Erythroblast (primary cell): Measurements from ENCODE around the gene TPRN.

ENCODE experiments used
- DNase-seq, 2 experiments: peaks; one replicate each; lab custom pipeline; 2025; lab: John Stamatoyannopoulos, UW
- GATA1 ChIP-seq: IDR thresholded peaks from 2 replicates; pipeline ENCODE4 v1.6.1; 2011; ENCODE audit warnings: low read depth, mild to moderate bottlenecking, control low read depth, low read length, moderate library complexity
- POLR2A ChIP-seq: IDR thresholded peaks from 2 replicates; pipeline ENCODE4 v1.6.1; 2011; ENCODE audit warnings: mild to moderate bottlenecking, low read length

TPRN gene

DNA sequence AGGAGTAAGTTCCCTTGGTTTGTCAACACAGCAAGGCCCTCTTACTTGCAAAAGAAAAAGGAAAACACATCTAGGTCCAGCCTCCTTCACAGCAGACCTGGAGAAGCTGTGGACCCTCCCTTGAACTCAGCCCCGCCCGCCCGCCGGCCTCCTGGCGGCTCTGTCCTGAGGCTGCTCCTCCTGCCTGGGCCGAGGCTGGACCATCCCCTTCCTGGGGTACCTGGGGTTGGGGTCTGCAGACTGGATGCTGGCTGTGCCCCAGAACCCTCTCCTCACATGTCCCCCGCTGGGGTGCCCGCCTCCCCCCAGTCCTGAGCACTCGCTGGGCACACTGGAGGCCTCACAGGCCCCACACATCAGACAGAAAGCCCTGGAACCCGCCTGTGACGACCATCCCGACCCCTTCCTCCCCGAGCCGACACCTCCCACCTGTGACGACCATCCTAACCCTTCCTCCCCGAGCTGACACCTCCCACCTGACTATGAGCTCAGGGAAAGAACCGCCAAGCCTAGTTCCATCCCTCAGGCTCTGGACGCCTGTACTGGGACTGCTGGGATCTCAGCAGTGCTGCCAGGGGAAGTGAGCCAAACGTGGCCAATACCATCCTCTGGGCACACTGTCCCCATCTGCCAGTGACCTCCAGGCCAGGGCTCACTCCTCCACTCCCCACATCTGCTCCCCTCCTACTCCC, 21.5 kb downstream of the TPRN start:
- no peak for TF ChIP-seq POLR2A
- TF ChIP-seq GATA1: no peak
- DNase-seq: no peak

DNA sequence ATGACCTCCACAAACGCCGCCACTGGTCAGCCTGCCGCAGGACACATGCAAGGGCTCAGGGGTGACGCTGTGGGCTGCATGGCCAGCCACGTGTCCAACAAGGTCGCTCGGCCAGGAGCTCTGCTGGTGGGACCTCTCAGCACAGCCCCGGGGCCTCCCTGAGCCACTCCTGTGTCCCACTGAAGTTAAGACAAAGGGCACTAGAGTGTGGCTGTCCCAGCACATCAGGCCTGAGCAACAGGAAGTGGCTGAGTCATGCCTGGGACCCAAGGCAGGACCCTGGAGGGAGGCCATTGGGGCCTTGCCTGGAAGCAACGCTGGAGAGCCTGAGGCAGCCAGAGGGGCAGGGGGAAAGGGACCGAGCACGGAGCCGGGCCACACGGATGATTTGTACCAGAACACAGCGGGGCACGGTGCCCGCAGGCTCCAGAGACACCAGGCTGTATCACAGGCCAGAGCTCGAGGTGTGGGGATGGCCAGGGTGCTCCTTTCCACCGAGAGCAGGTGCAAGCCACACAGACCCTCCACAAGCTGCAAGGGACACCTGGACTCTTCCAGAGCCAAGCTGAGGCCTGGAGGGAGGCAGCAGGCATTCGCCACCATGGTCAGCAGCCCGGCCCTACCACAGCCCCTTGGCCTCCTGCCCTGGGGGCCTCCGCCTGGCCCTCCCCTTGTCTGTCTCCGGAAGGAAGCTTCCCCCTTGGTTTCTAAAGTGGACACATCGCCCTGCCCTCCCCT, 22.2 kb downstream of the TPRN start:
- DNase-seq: no peak
- TF ChIP-seq POLR2A: no peak

DNA sequence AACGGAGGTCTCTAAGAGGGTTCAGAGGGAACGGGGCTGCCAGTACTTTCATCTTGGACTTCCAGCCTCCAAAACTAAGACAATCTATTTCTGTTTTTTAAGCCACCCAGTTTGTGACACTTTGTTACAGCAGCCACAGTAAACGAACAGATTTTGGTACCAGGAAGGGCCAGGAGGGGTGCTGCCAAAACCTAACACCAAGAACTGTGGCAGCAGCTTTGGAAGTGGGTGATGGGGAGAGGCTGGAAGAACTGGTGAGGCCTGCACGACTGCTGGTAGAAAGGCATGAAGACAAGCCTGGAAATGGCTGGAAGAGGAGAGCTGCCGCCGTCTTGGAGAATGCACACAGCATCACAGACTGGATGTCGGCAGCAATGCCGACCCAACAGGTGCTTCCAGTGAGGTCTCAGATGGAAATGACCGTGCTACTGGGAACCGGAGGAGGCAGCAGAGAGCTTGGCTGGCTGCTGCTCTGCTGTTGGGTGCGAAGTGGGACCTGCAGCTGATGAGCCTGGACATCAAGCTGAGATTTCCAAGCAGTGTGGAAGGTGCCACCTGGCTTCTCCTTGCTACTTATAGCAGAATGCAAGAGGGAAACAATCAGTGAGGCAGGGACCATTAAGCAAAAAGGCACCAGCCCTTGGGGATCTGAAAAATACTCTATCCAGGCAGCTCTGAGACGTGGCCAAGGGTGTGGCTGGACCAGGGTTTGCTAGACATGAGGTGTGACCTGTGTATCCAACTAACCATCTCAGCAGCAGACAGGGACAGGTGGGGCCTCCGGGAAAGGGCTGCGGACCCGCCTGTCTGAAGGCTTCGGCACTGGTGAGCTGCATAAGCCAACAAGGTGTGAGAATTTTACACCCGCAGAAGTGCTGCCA, 24.0 kb downstream of the TPRN start:
- DNase-seq: peak; percentile 50 to 59
- TF ChIP-seq GATA1 (no peak), POLR2A (peak; percentile 30)

DNA sequence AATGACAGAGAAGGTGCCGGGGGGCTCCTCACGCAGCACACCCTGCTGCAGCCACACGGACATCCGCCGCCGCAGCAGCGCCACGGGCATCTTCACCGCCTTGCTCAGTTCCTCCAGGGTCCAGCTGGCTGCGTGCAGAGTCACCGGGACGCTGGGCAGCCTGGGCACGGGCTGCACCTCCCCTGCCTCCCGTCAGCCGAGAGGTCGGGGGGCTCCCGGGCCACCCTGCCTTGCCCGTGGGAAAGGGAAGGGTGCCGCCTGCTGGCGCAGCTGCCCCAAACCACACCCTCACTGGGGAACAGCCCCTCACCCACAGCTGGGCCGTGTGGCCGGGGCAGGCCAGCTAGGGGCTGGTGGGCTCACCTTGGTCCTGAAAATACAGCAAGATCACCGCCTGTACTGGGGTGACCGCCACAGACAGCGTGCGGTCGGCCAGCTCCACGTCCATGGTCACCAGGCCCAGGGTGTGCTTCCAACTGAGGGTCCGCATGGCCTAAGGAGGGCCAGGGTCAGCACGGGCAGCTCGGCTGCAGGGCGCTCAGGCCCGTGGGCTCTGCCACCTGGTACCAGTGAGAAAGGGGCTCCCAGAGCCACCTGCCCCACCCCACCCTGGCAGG, 25.1 kb downstream of the TPRN start:
- no peak for TF ChIP-seq GATA1
- TF ChIP-seq POLR2A: no peak

DNA sequence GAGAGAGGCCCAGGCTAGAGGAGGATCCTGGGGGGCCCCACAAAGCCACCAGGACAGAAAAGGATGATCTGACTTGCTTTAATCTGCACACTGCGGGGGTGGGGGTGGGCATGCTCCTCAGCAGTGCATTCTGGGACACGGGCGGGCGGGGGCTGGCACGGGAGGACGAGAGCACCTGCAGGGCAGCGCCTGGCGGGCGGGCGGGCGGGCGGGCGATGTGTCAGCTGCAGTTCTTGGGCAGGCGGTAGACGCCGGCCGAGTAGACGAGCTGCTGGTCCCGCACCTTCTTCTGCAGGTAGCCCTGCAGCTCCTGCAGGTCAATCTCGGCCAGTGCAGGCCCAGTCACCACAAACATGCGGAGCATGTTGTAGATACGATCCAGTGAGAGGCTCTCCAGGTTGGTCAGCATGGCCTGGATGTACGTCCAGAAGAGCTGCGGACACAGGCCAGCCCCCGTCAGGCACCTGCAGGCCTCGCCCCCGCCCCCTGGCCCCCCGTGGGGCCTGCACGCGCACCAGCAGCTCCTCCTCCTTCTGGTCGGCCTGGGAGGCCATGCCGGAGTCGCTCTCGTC, 25.7 kb downstream of the TPRN start:
- DNase-seq: no peak
- TF ChIP-seq GATA1 (no peak), POLR2A (no peak)

More for the DNA sequence above, 25.1 kb downstream of the TPRN start:
- DNase-seq: no peak

DNA sequence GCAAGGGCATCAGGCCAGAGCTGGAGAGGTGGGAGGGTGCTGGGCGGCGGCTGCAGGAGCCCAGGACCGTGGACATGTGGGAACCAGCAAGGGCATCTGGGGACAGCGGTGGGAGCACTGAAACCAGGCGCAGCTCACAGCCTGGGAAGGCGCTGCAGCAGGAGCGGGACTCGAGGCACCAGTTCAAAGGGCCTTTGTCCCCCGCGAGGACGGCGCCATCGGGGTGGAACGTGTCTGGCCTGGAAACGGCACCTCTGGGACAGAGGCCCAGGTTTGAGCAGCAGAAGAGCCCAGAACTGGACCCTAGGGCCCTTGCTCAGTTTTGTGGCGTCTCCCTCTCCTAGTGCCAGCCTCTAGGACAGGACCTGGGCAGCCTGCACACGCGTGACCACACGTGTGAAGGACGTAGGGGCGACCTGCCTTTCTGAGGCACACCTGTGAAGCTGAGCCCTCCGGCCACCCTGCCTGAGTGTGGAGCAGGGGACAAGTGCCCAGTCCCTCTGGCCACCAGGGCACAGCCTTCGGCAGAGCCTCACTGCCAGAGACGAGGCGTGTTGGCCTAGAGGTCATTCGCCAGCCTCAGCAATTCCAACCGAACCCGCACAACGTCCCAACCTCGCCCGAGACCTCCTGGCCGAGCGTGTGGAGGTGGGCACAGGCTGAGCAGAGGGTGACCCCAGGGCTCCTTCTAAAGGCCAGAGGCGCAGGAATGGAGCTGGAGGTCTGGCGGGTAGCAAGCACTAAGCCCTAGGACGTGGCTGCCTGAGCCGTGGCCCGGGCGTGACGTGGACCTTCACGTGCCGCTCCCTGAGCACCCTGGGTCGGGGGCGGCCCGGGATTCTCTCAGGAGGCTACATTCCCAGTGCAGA, 26.5 kb downstream of the TPRN start:
- TF ChIP-seq POLR2A (no peak), GATA1 (no peak)
- DNase-seq: no peak

DNA sequence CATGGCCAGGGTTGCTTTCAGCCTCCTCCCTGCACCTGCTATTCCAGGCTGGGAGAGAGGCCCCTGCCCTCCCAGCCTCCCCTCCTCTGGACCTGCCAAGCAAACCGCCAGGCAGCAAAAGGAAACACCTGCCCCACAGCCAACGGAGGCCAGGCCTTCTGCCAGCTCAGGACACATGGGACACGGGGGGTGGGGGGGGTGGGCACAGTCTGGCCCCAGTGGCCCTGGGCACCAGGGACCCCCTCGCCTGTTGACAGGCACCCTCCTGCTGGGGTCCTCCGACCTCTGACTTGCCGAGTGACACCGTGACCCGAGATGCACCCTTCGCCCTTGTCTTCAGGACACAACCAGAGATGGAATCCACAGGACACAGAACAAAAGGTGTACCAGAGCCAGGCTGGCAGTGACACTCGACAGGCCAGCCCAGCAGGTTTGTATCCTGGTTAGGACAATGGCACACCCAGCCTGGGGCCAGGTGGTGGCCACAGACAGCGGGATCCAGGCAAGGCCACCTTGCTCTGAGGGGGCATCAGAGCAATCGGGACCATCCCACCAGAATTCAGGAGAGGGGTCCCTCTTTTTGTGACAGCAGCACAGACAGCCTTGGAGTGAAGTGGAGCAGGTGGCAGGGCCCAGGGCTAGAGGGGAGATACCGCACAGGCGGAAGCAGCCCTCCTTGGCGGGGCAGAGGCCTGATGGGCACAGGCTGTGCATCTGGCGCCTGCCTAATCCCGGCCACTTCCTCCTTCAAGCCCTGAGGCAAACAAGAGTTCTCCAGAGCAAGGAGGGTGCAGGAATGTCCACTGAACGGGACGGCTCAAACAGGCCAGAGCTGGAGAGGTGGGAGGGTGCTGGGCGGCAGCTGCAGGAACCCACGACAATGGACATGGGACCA, 27.4 kb downstream of the TPRN start:
- no peak for TF ChIP-seq POLR2A
- TF ChIP-seq GATA1: no peak
- no peak for DNase-seq

DNA sequence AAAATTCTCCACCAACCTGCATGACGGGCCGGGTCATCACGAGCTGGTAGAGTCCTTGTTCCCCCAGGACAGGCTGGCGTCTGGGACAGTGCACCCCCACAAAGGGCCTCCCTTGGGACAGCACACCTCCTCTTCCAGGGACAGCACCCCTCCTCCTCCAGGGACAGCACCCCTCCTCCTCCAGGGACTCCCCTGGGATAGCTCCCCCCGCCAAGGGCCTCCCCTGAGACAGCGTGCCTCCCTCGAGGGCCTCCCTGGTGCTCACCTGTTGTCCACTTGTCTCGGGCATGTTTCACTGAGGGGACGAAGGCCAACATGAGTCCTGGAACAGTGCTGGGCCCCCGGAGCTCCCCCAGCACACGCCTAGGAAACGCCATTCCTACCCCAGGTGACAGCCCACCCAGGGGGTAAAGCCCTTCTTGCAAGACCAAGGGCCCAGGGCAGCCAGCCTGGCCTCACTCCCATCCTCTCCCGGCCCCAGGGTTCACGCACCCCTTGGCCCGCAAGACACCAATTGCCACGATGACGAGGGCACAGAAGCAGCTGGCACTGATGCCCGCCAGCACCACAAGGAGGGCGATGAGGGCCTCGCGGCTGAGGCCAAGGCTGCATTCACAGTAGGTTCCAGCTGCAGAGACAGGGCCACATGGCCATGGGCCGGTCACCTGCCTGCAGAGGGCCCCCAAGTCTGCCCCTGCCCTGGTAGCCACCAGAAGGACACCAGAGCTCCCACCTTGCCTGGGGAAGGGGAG, 29.2 kb downstream of the TPRN start:
- no peak for TF ChIP-seq POLR2A
- no peak for TF ChIP-seq GATA1
- no peak for DNase-seq

DNA sequence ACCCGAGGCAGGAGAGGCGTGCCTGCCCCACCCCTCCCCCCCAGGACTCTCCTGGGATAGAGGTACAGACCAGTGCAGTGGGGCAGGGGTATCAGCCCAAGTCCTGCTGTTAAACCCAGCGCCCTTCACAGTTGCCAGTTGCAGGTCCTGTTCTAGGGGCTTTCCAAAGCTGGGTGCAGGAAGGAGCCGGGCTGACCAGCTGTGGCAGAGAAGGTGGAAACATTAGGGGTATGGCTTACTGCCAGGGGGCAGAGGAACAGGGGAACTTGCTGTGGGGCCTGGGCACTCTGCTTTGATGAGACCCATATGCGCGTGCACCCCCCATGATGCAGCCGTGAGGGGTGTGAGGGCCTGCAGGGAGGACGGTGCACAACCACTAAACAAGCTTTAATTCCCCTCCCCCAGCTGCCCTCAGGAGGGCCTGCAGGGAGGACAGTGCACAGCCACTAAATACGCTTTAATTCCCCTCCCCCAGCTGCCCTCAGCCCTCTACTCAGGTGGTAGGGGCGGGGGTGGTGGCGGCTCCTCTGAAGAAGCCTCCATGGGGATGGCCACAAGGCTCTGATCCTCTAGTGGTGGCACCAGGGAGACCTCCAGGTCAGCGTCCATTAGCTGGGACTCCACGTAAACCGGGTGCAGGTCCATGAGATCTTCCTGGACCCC, 29.9 kb downstream of the TPRN start:
- TF ChIP-seq POLR2A: no peak
- TF ChIP-seq GATA1: no peak
- DNase-seq: no peak

DNA sequence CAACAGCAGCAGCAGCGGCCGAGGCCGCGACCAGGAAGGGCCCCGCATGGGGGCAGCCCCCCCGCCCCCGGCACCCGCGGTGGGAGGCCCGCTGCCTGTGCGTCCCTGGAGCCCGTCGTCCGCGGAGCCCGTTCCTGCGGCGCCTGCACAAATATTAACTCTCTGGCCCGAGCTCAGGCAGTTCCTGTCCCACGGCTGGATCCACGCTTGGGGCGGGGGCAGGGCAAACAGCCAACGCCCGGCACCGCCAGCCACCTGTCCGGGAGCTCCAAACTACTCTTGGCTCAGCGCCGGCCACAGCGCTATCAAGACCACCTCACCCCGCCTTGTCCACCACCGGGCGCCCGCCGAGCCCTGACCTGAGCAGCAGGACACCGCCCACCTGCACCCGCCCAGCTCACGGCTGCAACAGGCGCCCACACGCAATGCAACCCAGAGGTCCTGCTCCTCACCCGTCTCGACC, 30.6 kb downstream of the TPRN start, which contains the start of gene LRRC26:
Gene LRRC26, minus strand, starts transcription at position 156 of the 463 bp plus-strand sequence. Its CDS starts 108 bp downstream, at position 48.
- TF ChIP-seq POLR2A (no peak), GATA1 (no peak)
- no peak for DNase-seq
